IMR-90 (cell line): ENCODE results near the gene LAP3. TPM values are rescaled to one million over a fixed set of nuclear protein-coding genes. Genes with fewer than 3 reads are reported as not detected.

Source experiments
- ATAC-seq: fragments of 200-7000 bp; cut with Tn5 transposase; 2 replicates; pipeline ENCODE4 v1.9.1; 2020; ENCODE audit warnings: low read depth, mild to moderate bottlenecking, moderate library complexity
- BruUV-seq: library from RNA; stranded (reverse); fragments of 400-500 nt; replicated peaks from 2 replicates; lab custom pipeline; 2021; lab: Mats Ljungman, UMichigan
- CTCF ChIA-PET: fragments of 300-600 bp; formaldehyde crosslinking; extraction: SDS; loops from one replicate; lab custom pipeline; 2021; ENCODE audit warnings: antibody characterized with exemption; lab: Yijun Ruan, JAX
- POLR2A ChIA-PET: fragments of 300-600 bp; sonication (Branson Sonifier 250); formaldehyde crosslinking; loops from one replicate; lab custom pipeline; 2022; ENCODE audit warnings: antibody characterized with exemption; ENCODE audit not compliant: unreplicated experiment; lab: Charles Lee
- DNase-seq: peaks from one replicate; pipeline ENCODE4 v3.0.0; 2013
- H2AFZ ChIP-seq: replicated peaks from 2 replicates; pipeline ENCODE3; 2013; ENCODE audit warnings: low read length, mild to moderate bottlenecking; ENCODE audit not compliant: poor library complexity
- H2AK5ac ChIP-seq: 2 replicates; pipeline ENCODE4 v1.6.1; 2013; ENCODE audit warnings: low read depth, low read length, inconsistent platforms
- H2AK9ac ChIP-seq: replicated peaks from 2 replicates; pipeline ENCODE3; 2013; ENCODE audit warnings: mild to moderate bottlenecking, low read depth, low read length, moderate library complexity; ENCODE audit not compliant: poor library complexity
- H2BK120ac ChIP-seq: 2 replicates; pipeline ENCODE4 v1.6.1; 2013; ENCODE audit warnings: low read depth, low read length, inconsistent platforms
- H2BK15ac ChIP-seq: 3 replicates; pipeline ENCODE4 v1.6.1; 2013; ENCODE audit warnings: low read depth, low read length, inconsistent platforms
- H2BK20ac ChIP-seq: 2 replicates; pipeline ENCODE4 v1.6.1; 2013; ENCODE audit warnings: low read depth, mild to moderate bottlenecking, inconsistent platforms, low read length, moderate library complexity
- H2BK5ac ChIP-seq: 2 replicates; pipeline ENCODE4 v1.6.1; 2013; ENCODE audit warnings: mild to moderate bottlenecking, low read depth, low read length, inconsistent platforms; ENCODE audit not compliant: poor library complexity, severe bottlenecking
- H3K14ac ChIP-seq: replicated peaks from 2 replicates; pipeline ENCODE4 v1.6.1; 2013; ENCODE audit warnings: low read depth, low read length, inconsistent platforms
- H3K18ac ChIP-seq: 2 replicates; pipeline ENCODE4 v1.6.1; 2013; ENCODE audit warnings: low read depth, low read length, control low read depth
- H3K23ac ChIP-seq: 2 replicates; pipeline ENCODE4 v1.6.1; 2013; ENCODE audit warnings: low read depth, low read length, inconsistent platforms
- H3K27ac ChIP-seq: 2 replicates; pipeline ENCODE4 v1.5.1; 2013; ENCODE audit warnings: mild to moderate bottlenecking, control low read depth, low read length; ENCODE audit not compliant: insufficient read depth
- H3K27me3 ChIP-seq: 2 replicates; pipeline ENCODE4 v1.6.1; 2013; ENCODE audit warnings: low read length; ENCODE audit not compliant: control insufficient read depth, insufficient read depth
- H3K36me3 ChIP-seq: 2 replicates; pipeline ENCODE4 v1.6.1; 2013; ENCODE audit warnings: low read length, mixed read lengths; ENCODE audit not compliant: control insufficient read depth, insufficient read depth
- H3K4ac ChIP-seq: 2 replicates; pipeline ENCODE4 v1.6.1; 2013; ENCODE audit warnings: low read depth, low read length, inconsistent platforms
- H3K4me1 ChIP-seq: 2 replicates; pipeline ENCODE4 v1.6.1; 2013; ENCODE audit warnings: low read length, mixed read lengths; ENCODE audit not compliant: control insufficient read depth, insufficient read depth
- H3K4me2 ChIP-seq: 2 replicates; pipeline ENCODE4 v1.6.1; 2013; ENCODE audit warnings: low read depth, mild to moderate bottlenecking, control low read depth, low read length, moderate library complexity
- H3K4me3 ChIP-seq: 2 replicates; pipeline ENCODE4 v1.5.1; 2013; ENCODE audit warnings: low read depth, mild to moderate bottlenecking, control low read depth, low read length, moderate library complexity; ENCODE audit not compliant: insufficient read depth
- H3K56ac ChIP-seq: 2 replicates; pipeline ENCODE4 v1.6.1; 2013; ENCODE audit warnings: low read length, inconsistent platforms; ENCODE audit not compliant: insufficient read depth; ENCODE audit errors: extremely low read depth
- H3K79me1 ChIP-seq, 2 experiments: 2 replicates each; pipeline ENCODE4 v1.6.1; 2013; ENCODE audit warnings: low read length in 2 of 2, inconsistent platforms in 1 of 2, low read depth in 1 of 2
- H3K9ac ChIP-seq: 2 replicates; pipeline ENCODE4 v1.6.1; 2013; ENCODE audit warnings: low read depth, low read length, control low read depth
- H3K9me1 ChIP-seq: 2 replicates; pipeline ENCODE4 v1.6.1; 2013; ENCODE audit warnings: low read length, inconsistent platforms; ENCODE audit not compliant: insufficient read depth
- H3K9me3 ChIP-seq: 2 replicates; pipeline ENCODE4 v1.6.1; 2013; ENCODE audit warnings: low read length; ENCODE audit not compliant: control insufficient read depth, insufficient read depth
- H4K20me1 ChIP-seq: 2 replicates; pipeline ENCODE4 v1.6.1; 2013; ENCODE audit warnings: low read length, inconsistent platforms; ENCODE audit not compliant: insufficient read depth
- H4K5ac ChIP-seq: 2 replicates; pipeline ENCODE4 v1.6.1; 2013; ENCODE audit warnings: mild to moderate bottlenecking, low read depth, low read length, control low read depth
- H4K8ac ChIP-seq, 2 experiments: 2 replicates each; pipeline ENCODE4 v1.6.1; 2013; ENCODE audit warnings: low read depth in 2 of 2, low read length in 2 of 2, control low read depth in 1 of 2, inconsistent platforms in 1 of 2
- H4K91ac ChIP-seq: 2 replicates; pipeline ENCODE4 v1.6.1; 2013; ENCODE audit warnings: low read depth, low read length, inconsistent platforms; ENCODE audit not compliant: insufficient read depth
- BHLHE40 ChIP-seq: fragments of 150-350 bp; IDR thresholded peaks from 2 replicates; pipeline ENCODE4 v1.6.1; 2016; ENCODE audit warnings: mild to moderate bottlenecking, low read depth, low read length
- CEBPB ChIP-seq: IDR thresholded peaks from 2 replicates; pipeline ENCODE4 v1.6.1; 2012; ENCODE audit warnings: low read depth, low read length, improper control_type of control experiment
- FOS ChIP-seq: fragments of 150-350 bp; IDR thresholded peaks from 2 replicates; pipeline ENCODE4 v1.6.1; 2016; ENCODE audit warnings: low read depth, low read length
- MAZ ChIP-seq: IDR thresholded peaks from 2 replicates; pipeline ENCODE4 v1.6.1; 2012; ENCODE audit warnings: low read depth, mild to moderate bottlenecking, low read length, improper control_type of control experiment, moderate library complexity, borderline replicate concordance
- MXI1 ChIP-seq: IDR thresholded peaks from 2 replicates; pipeline ENCODE4 v1.6.1; 2012; ENCODE audit warnings: low read depth, mild to moderate bottlenecking, low read length, moderate library complexity, borderline replicate concordance
- NFE2L2 ChIP-seq: fragments of 150-350 bp; IDR thresholded peaks from 2 replicates; pipeline ENCODE4 v1.6.1; 2016; ENCODE audit warnings: low read depth, mild to moderate bottlenecking, low read length
- POLR2A ChIP-seq: IDR thresholded peaks from 2 replicates; pipeline ENCODE4 v1.6.1; 2012; ENCODE audit warnings: mild to moderate bottlenecking, low read depth, low read length
- RAD21 ChIP-seq: IDR thresholded peaks from 2 replicates; pipeline ENCODE4 v1.6.1; 2012; ENCODE audit warnings: low read length, improper control_type of control experiment
- SMC3 ChIP-seq: fragments of 150-350 bp; IDR thresholded peaks from 2 replicates; pipeline ENCODE4 v1.6.1; 2016; ENCODE audit warnings: low read depth, mild to moderate bottlenecking, antibody characterized with exemption, low read length, moderate library complexity
- USF2 ChIP-seq: fragments of 150-350 bp; IDR thresholded peaks from 2 replicates; pipeline ENCODE4 v1.6.1; 2017; ENCODE audit warnings: mild to moderate bottlenecking, antibody characterized with exemption, low read length, low read depth
- WGBS, 2 experiments: methylation state at CpG; one replicate each; pipeline versions ENCODE4 v1.1.5 to v1.1.7; 2013; ENCODE audit warnings: missing lambda C conversion rate in 2 of 2; ENCODE audit not compliant: insufficient read length in 1 of 2; ENCODE audit errors: extremely low coverage in 2 of 2; 5-methylcytosine and 5-hydroxymethylcytosine counted together
- dilution Hi-C: fragments of 300-500 bp; cut with HindIII; formaldehyde crosslinking; loops from one replicate; pipeline ENCODE4 v1.14.3; 2018; ENCODE audit warnings: low sequenced_read_pairs; ENCODE audit not compliant: unreplicated experiment
- in situ Hi-C: fragments of 300-500 bp; cut with MboI; formaldehyde crosslinking; loops from 3 replicates; pipeline ENCODE4 v1.14.3; 2019; ENCODE audit warnings: low sequenced_read_pairs, inconsistent platforms, mixed read lengths
- intact Hi-C: fragments of 100-400 bp; cut with micrococcal nuclease; formaldehyde crosslinking; loops from 2 replicates; pipeline ENCODE4 v1.10.0; 2022
- polyA plus RNA-seq, 3 experiments: library from polyadenylated mRNA; depleted of rRNA; stranded (reverse); fragments of >200 nt; gene quantifications; 2 replicates each; pipeline ENCODE4 v1.2.3, GENCODE V29; 2012; ENCODE audit warnings: low replicate concordance in 1 of 3
- total RNA-seq: library from RNA; depleted of rRNA; stranded (reverse); fragments of >200 nt; gene quantifications from 2 replicates; pipeline ENCODE4 v1.2.3, GENCODE V29; 2012
- TF ChIP-seq, protein P1 (sequence below): conservative IDR thresholded peaks from 2 replicates; pipeline ENCODE4 v1.5.1; 2012; ENCODE audit warnings: mild to moderate bottlenecking, low read depth, low read length, improper control_type of control experiment

The LAP3 gene
- total and polyA plus RNA-seq, 2 of the 4 experiments (the other 2 are of a cell fraction), result 57.9 to 91.6 TPM

- ChIA-PET CTCF (no interaction called here), POLR2A (no interaction called here)
- Histone ChIP-seq H3K4ac (no peak overlapping the region), H3K4me1 (no peaks in the 10 kb centered on the region), H2BK120ac (no peak overlapping the region), H2BK5ac (no peak overlapping the region), H3K9me3 (no peaks in the 10 kb centered on the region), H2BK20ac (no peak overlapping the region), H3K18ac (no peak overlapping the region), H3K9ac (no peak overlapping the region), H3K27me3 (no peaks in the 10 kb centered on the region), H4K5ac (no peak overlapping the region), H4K91ac (no peak overlapping the region), H2AK5ac (no peak overlapping the region), H3K36me3 (no peaks in the 10 kb centered on the region), H3K23ac (no peak overlapping the region), H3K14ac (no peak overlapping the region), H3K9me1 (no peaks in the 10 kb centered on the region), H4K20me1 (no peaks in the 10 kb centered on the region), H3K27ac (no peak overlapping the region), H3K4me3 (no peak overlapping the region), H2BK15ac (no peak overlapping the region), H4K8ac (no peak overlapping the region), H2AK9ac (no peak overlapping the region), H3K56ac (no peak overlapping the region), H3K4me2 (no peak overlapping the region), H2AFZ (no peak overlapping the region), H3K79me1 (no peaks in the 10 kb centered on the region)
- ATAC-seq (no peak), DNase-seq (no peak)
- TF ChIP-seq CEBPB (no peak), SMC3 (no peak), MAZ (no peak), NFE2L2 (no peak), BHLHE40 (no peak), MXI1 (no peak), FOS (no peak), RAD21 (no peak), POLR2A (no peak), USF2 (no peak)
- TF ChIP-seq, protein P1, sequence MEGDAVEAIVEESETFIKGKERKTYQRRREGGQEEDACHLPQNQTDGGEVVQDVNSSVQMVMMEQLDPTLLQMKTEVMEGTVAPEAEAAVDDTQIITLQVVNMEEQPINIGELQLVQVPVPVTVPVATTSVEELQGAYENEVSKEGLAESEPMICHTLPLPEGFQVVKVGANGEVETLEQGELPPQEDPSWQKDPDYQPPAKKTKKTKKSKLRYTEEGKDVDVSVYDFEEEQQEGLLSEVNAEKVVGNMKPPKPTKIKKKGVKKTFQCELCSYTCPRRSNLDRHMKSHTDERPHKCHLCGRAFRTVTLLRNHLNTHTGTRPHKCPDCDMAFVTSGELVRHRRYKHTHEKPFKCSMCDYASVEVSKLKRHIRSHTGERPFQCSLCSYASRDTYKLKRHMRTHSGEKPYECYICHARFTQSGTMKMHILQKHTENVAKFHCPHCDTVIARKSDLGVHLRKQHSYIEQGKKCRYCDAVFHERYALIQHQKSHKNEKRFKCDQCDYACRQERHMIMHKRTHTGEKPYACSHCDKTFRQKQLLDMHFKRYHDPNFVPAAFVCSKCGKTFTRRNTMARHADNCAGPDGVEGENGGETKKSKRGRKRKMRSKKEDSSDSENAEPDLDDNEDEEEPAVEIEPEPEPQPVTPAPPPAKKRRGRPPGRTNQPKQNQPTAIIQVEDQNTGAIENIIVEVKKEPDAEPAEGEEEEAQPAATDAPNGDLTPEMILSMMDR, result no peak
- intact Hi-C loops, result no loop called here
- dilution Hi-C loops, result no loop called here
- WGBS, 2 experiments, result no CpG with 5 or more reads among the region's 4 CpGs
- BruUV-seq, result no TSS peak
- in situ Hi-C loops, result no loop called here
Observed at GRCh38 chr4:17534705-17535104, 42.3 kb upstream of the LAP3 start.
